HG03354 (cell line): Measurements from ENCODE around the gene JAKMIP3.

Experiments
- ATAC-seq: cut with Tn5 transposase; IDR thresholded peaks from one replicate; pipeline ENCODE4 v1.9.1; 2021; ENCODE audit warnings: mild to moderate bottlenecking; ENCODE audit not compliant: unreplicated experiment, poor library complexity, severe bottlenecking

Gene JAKMIP3

DNA sequence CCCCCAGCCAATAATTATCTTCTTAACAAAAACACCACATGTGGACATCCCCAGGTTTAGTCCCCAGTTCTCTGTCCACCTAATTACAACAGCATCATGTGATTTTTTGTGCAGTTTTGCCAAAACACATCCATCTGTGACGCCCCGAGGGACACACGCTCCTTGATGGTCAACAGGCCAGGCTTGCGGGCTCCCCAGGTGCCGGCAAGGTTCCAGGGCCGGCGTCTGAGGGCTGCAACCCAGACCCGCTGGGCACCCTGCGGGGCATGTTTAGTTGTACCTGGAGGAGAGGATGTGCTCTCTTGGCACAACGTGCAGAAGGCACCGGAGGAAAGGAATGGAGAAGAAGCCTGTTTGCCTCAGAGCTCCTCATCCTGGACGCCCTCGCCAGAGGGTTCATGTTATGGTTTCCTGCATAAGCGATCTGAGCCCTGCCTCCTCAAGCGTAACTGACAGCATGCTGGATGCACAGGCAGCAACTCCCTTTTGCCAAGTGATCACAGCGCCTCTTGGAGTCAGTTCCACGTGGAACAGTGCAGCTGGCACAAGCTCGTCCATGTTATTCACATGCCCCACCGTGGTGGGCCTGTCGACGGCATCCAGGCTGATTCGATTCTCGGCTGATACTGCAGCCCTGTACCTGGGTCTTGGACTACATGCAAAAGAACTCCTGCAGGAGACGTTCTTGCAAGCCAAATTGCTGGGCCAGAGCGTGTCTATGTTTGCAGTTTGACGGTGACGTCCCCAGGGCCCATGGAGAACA, 41.6 kb downstream of the JAKMIP3 start:
- ATAC-seq = no peak

DNA sequence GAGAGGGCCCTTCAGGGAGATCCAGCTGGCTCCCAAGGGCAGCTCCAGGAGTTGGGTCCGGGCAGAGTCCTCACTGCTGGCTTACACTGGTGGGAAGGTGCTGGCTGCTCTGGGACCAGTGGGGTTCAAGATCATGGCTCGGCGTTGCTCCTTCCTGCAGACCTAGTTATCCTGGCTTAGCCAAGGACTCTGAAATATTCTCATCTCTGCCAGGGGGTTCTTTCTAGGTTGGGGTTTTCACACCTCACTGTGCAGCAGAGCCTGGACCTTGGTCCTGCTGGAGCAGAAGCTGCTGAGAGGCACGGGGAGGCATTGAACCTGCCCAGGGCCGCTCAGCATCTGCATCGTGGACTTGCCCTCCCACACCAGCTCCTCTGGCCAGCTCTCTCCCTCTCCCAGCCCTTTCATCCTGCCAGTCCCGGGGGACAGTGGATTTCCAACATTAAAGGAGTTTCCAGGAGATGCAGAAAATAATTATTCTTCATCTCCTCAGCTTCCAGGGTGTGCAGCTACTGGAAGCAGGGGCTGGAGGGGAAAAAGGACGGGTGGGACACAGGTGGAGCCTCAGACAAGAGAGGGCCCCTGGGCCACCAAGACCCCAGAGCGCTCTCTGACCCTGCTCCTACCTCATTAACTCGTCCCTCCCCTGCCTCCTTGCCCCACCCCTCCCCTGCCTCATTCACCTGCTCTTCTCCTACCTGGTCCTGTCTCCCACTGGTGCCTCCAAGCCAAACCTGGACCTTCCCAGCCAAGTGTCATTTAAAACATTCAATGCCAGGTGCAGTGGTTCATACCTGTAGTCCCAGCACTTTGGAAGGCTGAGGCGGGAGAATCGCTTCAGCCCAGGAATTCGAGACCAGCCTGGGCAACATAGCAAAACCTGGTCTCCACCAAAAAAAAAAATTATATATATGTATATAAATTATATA, 42.5 kb downstream of the JAKMIP3 start:
- ATAC-seq = no peak

DNA sequence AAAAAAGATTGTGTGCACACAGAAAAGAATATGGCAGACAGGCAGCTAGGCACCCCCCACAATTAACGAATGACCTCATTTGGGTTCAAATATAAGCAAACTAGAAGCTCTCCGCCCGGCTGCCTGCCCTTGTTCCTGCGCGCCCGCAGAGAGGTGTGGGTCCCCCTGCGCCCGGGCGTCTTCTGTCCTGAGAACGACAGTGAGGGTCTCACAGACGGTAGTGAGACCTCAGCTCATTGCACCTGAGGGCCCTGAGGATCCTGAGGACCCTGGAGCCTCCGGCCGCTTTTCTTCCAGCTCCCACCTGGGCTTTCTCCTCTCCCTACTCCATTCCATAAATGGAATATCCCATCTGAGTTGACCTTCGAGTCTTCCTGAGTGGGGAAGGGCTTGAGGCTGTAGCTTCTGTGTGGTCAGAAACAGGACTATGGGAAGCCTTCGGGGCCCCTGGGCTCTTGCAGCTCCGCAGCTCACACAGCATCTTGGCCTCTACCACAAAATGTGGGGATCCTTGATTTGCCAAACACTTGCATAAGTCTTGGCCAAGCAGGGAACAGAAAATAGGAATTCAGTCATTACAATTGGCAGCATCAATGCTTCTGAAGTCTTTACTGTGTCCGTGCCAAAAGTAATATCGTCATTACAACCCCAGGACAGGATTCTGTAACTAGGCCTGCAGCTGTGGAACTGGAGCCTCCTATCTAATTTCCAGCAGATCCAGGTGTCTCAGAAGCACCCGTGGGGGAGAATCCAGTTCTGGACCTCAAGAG, 43.8 kb downstream of the JAKMIP3 start:
- ATAC-seq = no peak

DNA sequence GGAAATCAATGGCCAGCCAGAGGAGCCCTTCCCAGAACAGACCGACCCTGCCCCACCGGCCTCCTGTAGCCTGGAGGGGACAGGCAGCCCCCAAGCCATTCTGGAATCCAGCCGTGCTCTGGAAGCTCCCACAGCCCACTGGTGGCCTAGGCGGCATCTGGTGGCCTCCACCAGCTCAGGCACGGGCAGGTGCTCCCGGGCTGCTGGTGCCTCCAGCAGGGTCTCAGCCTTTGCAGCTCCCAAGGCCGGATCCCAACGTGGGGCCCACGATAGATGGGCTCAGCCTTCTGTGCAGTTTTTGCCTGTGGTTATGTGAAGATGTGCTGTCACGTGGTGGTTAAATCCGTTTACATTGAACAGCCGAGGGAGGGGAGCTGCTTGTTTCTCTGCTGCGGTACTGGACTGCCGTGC, 44.4 kb downstream of the JAKMIP3 start:
- ATAC-seq = no peak

DNA sequence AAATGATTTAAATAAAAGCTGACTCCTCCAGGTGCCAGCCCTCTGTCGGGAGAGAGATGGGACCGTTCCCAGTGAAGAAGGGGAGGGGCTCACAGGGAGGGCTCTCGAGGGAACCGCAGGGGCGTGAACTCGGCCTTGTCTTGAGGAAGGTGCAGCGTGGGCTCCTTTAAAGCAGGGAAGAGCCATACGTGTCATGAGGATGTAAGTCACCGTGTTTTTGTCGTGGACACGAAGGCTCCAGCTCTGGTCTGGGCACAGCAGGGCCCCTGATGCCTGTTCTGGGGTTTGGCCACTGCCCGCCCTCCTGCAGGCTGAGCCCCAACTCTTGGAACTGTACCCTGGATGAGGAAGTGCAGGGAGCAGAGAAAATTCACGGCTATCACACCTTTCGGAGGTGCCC, 45.0 kb downstream of the JAKMIP3 start:
- ATAC-seq = no peak

DNA sequence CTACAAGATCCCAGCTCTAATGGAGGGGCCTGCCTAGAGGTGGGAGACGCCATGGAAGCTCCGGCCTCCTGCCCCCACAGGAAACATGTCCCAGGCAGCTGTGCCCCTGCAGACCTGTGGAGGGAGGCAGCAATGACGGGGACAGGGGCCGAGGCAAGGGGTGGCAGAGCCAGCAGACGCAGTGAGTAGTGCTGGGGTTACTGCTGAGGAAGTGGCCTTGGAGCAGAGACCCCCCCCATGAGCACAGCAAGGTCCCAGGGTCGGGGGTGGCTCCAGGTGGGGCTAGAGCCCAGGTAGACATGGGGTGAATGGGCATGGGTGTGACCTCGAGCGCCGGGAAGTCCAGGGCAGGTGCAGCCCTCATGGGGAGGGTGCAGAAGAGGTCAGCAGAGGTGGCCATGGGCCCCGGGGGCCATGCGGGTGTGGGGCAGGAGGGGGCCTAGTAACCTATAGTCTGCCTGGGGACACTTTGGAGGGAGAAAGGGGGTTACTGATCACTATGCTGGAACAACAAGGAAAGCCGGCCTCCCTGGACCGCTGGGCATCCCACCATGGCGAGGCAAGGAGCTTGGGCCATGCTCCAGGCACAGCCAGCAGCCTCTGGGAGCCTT, 45.5 kb downstream of the JAKMIP3 start:
- ATAC-seq = no peak

DNA sequence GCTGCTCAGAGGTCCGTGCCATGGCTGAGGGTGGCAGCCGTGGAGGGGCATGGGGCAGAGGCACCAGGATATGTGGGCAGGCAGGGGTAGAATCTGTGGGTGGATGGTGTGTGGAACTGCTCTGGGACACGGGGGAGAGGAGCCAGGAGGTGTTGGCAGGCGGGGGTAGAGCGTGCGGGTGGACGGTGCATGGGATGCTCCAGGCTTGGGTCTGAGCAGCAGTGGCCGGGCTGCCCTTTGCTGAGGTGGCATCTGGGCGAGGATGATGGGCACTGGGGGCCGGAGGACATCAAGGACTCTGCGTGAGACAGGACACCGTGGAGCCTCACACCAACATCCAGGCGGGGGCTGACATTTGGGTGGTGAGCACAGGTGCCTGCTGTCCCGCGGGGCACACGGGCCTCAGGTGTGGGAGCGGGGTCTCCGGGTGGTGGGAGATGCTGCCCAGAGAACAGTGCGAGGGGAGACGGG, 46.2 kb downstream of the JAKMIP3 start:
- no peak for ATAC-seq

DNA sequence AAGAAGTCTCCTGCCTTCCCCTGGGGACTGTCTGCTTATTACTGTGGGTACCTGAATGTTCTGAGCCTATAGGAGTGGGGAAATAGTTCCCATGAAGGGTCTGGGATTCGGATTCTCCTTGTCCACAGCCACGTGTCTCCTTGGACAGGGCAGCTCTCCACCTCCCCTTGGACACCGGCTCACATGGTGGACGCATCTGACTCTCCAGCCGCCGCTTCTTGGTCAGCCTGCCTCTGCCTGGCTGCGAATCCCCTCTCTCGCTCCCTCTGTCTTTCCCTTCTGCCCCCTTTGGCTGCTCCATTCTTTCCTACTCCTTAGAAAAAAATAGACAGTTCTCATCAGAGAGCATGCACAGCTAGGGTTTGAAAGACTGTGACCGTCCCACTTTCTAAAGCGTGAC, 46.9 kb downstream of the JAKMIP3 start:
- ATAC-seq = no peak

DNA sequence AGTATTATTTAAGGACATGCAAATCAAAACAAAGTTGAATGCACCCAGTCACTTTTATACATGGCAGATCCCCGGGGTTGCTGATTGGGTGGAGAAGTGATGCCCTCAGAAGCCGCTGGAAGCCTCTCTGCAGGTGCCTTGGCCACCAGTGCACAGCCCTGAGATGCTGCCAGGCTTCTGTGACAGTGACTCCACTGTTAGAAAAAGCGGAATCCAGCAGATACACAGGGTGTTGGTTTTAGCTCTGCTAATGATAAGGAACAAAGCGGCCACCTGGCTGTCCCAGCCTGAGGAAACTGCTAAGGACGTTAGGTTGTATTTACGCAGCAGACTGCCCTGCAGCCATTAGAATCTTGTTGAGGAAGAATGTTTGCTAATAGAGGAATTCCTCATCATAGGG, 47.5 kb downstream of the JAKMIP3 start:
- ATAC-seq = no peak

DNA sequence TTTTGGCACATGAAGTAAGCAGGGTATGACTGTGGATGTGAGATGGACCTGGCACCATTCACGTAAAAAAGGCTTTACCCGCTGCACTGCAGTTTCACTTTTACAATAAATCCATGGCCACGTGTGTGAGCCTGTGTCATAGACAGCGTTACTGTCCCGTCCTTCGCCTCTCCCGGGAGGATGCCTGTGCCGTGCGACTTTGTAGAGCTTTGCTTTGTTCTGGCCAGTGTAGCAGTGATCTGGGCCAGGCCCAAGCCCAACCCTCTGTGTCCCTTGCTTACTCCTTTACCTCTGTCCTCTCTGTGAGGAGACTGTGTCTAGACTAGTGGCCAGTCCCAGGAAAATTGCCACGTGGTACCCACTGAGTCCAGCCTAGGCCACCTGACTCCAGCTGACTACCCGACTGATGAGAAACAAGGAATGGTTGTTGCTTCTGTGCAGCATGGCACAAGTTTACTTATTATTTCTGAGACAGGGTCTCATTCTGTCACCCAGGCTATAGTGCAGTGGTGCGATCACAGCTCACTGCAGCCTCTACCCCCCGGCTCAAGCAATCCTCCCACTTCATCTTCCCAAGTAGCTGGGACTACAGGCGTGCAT, 48.1 kb downstream of the JAKMIP3 start:
- no peak for ATAC-seq

DNA sequence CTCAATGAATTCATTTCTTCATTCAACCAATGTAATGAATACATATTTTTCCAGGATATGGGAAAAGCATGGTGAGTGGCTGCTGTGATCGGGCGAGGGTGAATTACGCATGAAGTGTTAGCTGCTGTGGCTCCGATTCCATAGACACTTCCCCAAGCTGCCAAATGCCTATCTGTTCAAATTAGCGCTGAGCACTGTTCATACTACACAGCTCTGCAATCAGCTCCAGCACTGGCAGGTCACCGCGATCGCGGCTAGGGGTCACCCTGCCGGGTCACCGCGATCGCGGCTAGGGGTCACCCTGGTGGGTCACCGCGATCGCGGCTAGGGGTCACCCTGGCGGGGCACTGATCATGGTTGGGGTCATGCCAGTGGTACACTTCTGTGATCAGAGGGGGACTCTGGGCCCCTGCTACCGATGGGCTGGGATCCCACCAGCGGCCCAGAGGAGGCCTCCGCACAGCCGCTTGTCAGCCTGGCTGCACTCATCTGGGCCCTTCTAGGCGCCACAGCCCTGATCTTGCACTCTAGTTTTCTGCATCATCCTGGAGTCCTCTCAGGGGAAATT, 49.3 kb downstream of the JAKMIP3 start:
- ATAC-seq = no peak
